Astrocyte (in vitro differentiated cells and primary cell): ENCODE data around the gene PSME4. TPM values are rescaled to one million over a fixed set of nuclear protein-coding genes. Genes with fewer than 3 reads are reported as not detected.

Experiments used
- DNase-seq: peaks from one replicate; pipeline ENCODE4 v3.0.0-alpha.2; 2010; ENCODE audit warnings: low read depth
- FAIRE-seq: peaks from 2 replicates; lab custom pipeline; 2011; peaks lifted over from hg19 to GRCh38; lab: Jason Lieb, UNC
- H2AFZ ChIP-seq: 2 replicates; pipeline ENCODE4 v1.6.0; 2012; ENCODE audit warnings: low read depth, low read length, inconsistent platforms
- H3K27ac ChIP-seq: 2 replicates; pipeline ENCODE4 v1.5.1; 2011; ENCODE audit warnings: low read depth, low read length, inconsistent platforms
- H3K27me3 ChIP-seq: 2 replicates; pipeline ENCODE4 v1.6.0; 2011; ENCODE audit warnings: low read length, inconsistent platforms; ENCODE audit not compliant: insufficient read depth
- H3K36me3 ChIP-seq: 2 replicates; pipeline ENCODE4 v1.5.1; 2011; ENCODE audit warnings: low read length, inconsistent platforms; ENCODE audit not compliant: insufficient read depth
- H3K4me1 ChIP-seq: 2 replicates; pipeline ENCODE4 v1.5.1; 2011; ENCODE audit warnings: low read length, inconsistent platforms; ENCODE audit not compliant: insufficient read depth
- H3K4me2 ChIP-seq: 2 replicates; pipeline ENCODE4 v1.6.0; 2012; ENCODE audit warnings: low read length, inconsistent platforms
- H3K4me3 ChIP-seq: 2 replicates; pipeline ENCODE4 v1.5.1; 2011; ENCODE audit warnings: low read depth, mild to moderate bottlenecking, low read length, inconsistent platforms; ENCODE audit not compliant: insufficient read depth
- H3K79me2 ChIP-seq: 2 replicates; pipeline ENCODE4 v1.6.0; 2012; ENCODE audit warnings: mild to moderate bottlenecking, low read length, inconsistent platforms; ENCODE audit not compliant: insufficient read depth
- H3K9ac ChIP-seq: 2 replicates; pipeline ENCODE4 v1.6.0; 2012; ENCODE audit warnings: mild to moderate bottlenecking, low read length, inconsistent platforms
- H3K9me3 ChIP-seq: 2 replicates; pipeline ENCODE4 v1.5.1; 2012; ENCODE audit warnings: low read depth, mild to moderate bottlenecking, low read length, inconsistent platforms; ENCODE audit not compliant: insufficient read depth
- H4K20me1 ChIP-seq: 2 replicates; pipeline ENCODE4 v1.6.0; 2012; ENCODE audit warnings: low read length, inconsistent platforms; ENCODE audit not compliant: insufficient read depth
- H3K27ac Mint-ChIP-seq: one replicate; pipeline ENCODE4 v1.8.0; 2021; ENCODE audit warnings: mild to moderate bottlenecking, mixed read lengths; ENCODE audit not compliant: unreplicated experiment
- H3K27me3 Mint-ChIP-seq: one replicate; pipeline ENCODE4 v1.8.0; 2021; ENCODE audit warnings: low read depth, mixed read lengths; ENCODE audit not compliant: unreplicated experiment
- H3K36me3 Mint-ChIP-seq: one replicate; pipeline ENCODE4 v1.8.0; 2021; ENCODE audit warnings: low read depth, mixed read lengths; ENCODE audit not compliant: unreplicated experiment
- H3K4me1 Mint-ChIP-seq: one replicate; pipeline ENCODE4 v1.8.0; 2021; ENCODE audit warnings: low read depth, mixed read lengths; ENCODE audit not compliant: unreplicated experiment
- H3K4me3 Mint-ChIP-seq: one replicate; pipeline ENCODE4 v1.8.0; 2021; ENCODE audit warnings: mild to moderate bottlenecking, moderate library complexity, mixed read lengths; ENCODE audit not compliant: unreplicated experiment
- H3K9me3 Mint-ChIP-seq: one replicate; pipeline ENCODE4 v1.8.0; 2021; ENCODE audit warnings: mild to moderate bottlenecking, mixed read lengths; ENCODE audit not compliant: unreplicated experiment
- EZH2 ChIP-seq: IDR thresholded peaks from 2 replicates; pipeline ENCODE4 v1.6.1; 2012; ENCODE audit warnings: mild to moderate bottlenecking, low read length, inconsistent platforms; ENCODE audit not compliant: insufficient read depth
- total RNA-seq: library from RNA; stranded (reverse); gene quantifications from 2 replicates; pipeline ENCODE4 v1.2.1, GENCODE V29; 2021
- TF ChIP-seq, protein P1 (sequence below): IDR thresholded peaks from 2 replicates; pipeline ENCODE4 v1.5.1; 2011; ENCODE audit warnings: low read depth, mild to moderate bottlenecking, inconsistent platforms, low read length, moderate library complexity; ENCODE audit not compliant: insufficient read depth

The PSME4 gene
- total RNA-seq, 1 donor from 2014 or later: 110 TPM

DNA sequence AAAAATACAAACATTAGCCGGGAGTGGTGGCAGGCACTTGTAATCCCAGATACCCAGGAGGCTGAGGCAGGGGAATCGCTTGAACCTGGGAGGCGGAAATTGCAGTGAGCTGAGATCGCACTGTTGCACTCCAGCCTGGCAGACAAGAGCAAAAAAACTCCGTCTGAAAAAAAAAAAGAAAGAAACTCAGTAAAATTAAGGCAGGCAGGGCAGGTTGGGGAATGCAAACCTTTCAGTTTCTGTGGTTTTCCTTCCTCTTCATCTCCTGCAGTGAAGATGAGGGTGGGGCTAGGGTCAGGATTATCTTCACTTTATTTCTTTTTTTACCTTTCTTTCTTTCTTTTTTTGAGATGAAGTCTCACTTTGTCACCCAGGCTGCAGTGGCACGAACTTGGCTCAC, 43.2 kb upstream of the PSME4 start:
- H3K27me3 Mint-ChIP-seq: no peaks in the 10 kb centered on the region
- no peak for FAIRE-seq
- Histone ChIP-seq H3K4me3 (no peak overlapping the region), H2AFZ (no peak overlapping the region), H4K20me1 (no peaks in the 10 kb centered on the region), H3K4me2 (no peak overlapping the region), H3K9me3 (no peaks in the 10 kb centered on the region), H3K27ac (no peak overlapping the region), H3K36me3 (no peaks in the 10 kb centered on the region), H3K27me3 (no peaks in the 10 kb centered on the region), H3K4me1 (peaks cover 11% of the 10 kb centered on the region), H3K9ac (no peak overlapping the region), H3K79me2 (no peaks in the 10 kb centered on the region)
- no peak overlapping the region for H3K27ac Mint-ChIP-seq
- no peak for DNase-seq
- H3K4me3 Mint-ChIP-seq: no peak overlapping the region
- peaks cover 10% of the 10 kb centered on the region for H3K4me1 Mint-ChIP-seq
- H3K9me3 Mint-ChIP-seq: no peaks in the 10 kb centered on the region
- H3K36me3 Mint-ChIP-seq: peaks cover 4% of the 10 kb centered on the region
- TF ChIP-seq, protein P1, sequence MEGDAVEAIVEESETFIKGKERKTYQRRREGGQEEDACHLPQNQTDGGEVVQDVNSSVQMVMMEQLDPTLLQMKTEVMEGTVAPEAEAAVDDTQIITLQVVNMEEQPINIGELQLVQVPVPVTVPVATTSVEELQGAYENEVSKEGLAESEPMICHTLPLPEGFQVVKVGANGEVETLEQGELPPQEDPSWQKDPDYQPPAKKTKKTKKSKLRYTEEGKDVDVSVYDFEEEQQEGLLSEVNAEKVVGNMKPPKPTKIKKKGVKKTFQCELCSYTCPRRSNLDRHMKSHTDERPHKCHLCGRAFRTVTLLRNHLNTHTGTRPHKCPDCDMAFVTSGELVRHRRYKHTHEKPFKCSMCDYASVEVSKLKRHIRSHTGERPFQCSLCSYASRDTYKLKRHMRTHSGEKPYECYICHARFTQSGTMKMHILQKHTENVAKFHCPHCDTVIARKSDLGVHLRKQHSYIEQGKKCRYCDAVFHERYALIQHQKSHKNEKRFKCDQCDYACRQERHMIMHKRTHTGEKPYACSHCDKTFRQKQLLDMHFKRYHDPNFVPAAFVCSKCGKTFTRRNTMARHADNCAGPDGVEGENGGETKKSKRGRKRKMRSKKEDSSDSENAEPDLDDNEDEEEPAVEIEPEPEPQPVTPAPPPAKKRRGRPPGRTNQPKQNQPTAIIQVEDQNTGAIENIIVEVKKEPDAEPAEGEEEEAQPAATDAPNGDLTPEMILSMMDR: no peak
- TF ChIP-seq EZH2: no peak

DNA sequence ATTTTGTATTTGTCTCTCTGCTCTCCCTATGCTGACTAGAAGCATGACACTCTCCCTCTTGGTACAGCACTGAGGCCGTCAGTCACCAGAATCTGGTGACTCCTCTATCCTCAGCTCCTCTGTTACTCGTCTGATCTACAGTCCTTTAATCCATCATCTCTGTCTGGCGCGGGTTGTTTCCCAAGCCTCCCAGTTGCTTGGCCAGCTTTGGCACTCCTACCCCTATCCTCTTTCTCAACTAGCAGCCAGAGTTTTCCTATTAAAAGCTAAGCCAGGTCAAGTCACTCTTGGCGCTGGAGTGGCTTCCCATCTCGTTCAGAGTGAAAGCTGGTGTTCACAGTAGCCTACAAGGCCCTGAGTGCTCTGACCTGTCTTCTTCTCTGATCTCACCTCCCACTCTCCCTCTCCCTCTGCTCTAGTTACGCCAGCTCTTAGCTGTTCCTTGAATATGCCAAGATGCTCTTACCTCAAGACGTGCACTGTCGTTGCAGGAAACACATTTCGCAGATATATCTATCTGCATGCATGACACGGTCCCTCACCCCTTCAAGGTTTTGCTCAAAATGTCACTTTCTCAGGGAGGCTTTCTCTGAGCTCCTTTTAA, 41.8 kb upstream of the PSME4 start:
- TF ChIP-seq, protein P1: no peak
- TF ChIP-seq EZH2: no peak
- Histone ChIP-seq H4K20me1 (no peaks in the 10 kb centered on the region), H3K9me3 (no peaks in the 10 kb centered on the region), H3K4me3 (no peak overlapping the region), H3K79me2 (no peaks in the 10 kb centered on the region), H2AFZ (no peak overlapping the region), H3K4me1 (peaks cover 11% of the 10 kb centered on the region), H3K9ac (no peak overlapping the region), H3K36me3 (no peaks in the 10 kb centered on the region), H3K4me2 (no peak overlapping the region), H3K27ac (no peak overlapping the region), H3K27me3 (no peaks in the 10 kb centered on the region)
- Mint-ChIP-seq H3K27me3 (no peaks in the 10 kb centered on the region), H3K4me3 (no peak overlapping the region), H3K36me3 (no peaks in the 10 kb centered on the region), H3K4me1 (peaks cover 10% of the 10 kb centered on the region), H3K9me3 (no peaks in the 10 kb centered on the region), H3K27ac (no peak overlapping the region)
- DNase-seq (no peak), FAIRE-seq (no peak)

DNA sequence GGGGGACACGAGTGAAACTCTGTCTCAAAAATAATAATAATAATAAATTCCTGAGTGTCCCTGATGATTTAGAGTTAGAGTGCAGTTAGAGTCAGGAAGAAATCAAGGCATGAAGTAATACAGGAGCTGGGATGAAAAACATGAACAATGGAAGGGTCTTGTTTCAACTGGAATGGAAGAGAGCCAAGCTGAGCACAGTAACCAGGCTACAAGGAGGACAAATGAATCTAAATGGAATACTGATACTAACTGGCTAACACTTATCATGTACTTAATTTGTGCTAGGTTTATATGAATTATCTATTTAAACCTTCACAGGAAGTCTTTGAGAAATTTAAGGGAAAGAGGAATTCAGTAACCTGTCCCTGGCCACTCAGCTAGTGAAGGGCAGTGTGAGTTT, 38.8 kb upstream of the PSME4 start:
- no peak overlapping the region for H3K27ac ChIP-seq
- no peak overlapping the region for H2AFZ ChIP-seq
- Mint-ChIP-seq H3K4me3 (no peak overlapping the region), H3K27ac (no peak overlapping the region), H3K27me3 (no peaks in the 10 kb centered on the region), H3K4me1 (peaks cover 5% of the 10 kb centered on the region), H3K9me3 (no peaks in the 10 kb centered on the region), H3K36me3 (no peaks in the 10 kb centered on the region)
- TF ChIP-seq EZH2: no peak
- TF ChIP-seq, protein P1: no peak
- no peak for FAIRE-seq
- no peaks in the 10 kb centered on the region for H3K4me1 ChIP-seq
- no peaks in the 10 kb centered on the region for H3K36me3 ChIP-seq
- no peaks in the 10 kb centered on the region for H4K20me1 ChIP-seq
- DNase-seq: no peak
- no peaks in the 10 kb centered on the region for H3K27me3 ChIP-seq
- H3K4me2 ChIP-seq: no peak overlapping the region
- H3K4me3 ChIP-seq: no peak overlapping the region
- no peaks in the 10 kb centered on the region for H3K9me3 ChIP-seq
- no peak overlapping the region for H3K9ac ChIP-seq
- H3K79me2 ChIP-seq: no peaks in the 10 kb centered on the region
